ENCODE results near the gene PLEK2.

- TF ChIP-seq CTCF (IDR thresholded peaks at IDR 0.05; ENCODE audit: extremely low read depth in 1 of 2, insufficient read depth in 1 of 2, low read depth in 1 of 2, low read length in 2 of 2) (no peak), POLR2AphosphoS5 (IDR thresholded peaks at IDR 0.05; ENCODE audit: insufficient read depth, low read depth, low read length) (no peak), EZH2 (IDR thresholded peaks at IDR 0.05; ENCODE audit: borderline replicate concordance, low read depth, low read length, severe bottlenecking) (no peak), POLR2A (IDR thresholded peaks at IDR 0.05; ENCODE audit: low read depth, low read length) (no peak), MAX (IDR thresholded peaks at IDR 0.05; ENCODE audit: insufficient read depth, insufficient read length) (no peak), FOS (IDR thresholded peaks at IDR 0.05; ENCODE audit: borderline replicate concordance, insufficient read depth, low read length) (no peak)
These were observed 20.7 kb downstream of the PLEK2 start for GRCh38 chr14:67391268-67391667.
